ENCODE measurements around the gene PFKL. TPM values are rescaled to one million over a fixed set of nuclear protein-coding genes. Genes with fewer than 3 reads are reported as not detected.

The PFKL gene
- total RNA-seq, 1 experiment from 2014 or later = 175 TPM

DNA sequence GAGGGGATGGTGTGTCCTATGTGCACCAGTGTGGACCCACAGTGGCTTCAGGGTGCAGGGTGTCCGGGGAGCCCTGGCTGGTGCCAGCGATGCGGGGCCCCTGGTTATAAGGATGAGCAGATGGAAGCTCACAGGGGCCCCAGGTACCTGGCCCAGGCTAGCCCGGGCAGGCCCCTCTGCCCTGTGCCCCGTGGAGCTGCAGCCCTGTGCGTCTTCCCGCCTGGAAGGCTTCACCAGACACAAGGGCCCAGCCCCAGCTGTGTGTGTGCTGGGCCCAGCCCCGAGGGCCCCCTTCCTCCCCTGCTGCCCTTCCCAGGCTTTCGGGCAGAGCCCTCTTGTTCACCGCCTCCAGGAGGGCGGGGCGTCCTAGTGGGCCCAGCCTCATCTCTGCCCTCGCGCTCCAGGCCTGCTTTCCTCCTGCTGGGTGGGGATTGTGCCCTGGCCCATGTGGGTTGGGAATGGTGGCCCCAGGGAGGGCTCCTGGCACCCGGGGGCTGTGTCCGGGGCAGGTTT lies 15.9 kb downstream of the PFKL start:
- Histone ChIP-seq H3K27me3 (no peaks in the 10 kb centered on the region), H3K4me3 (no peak overlapping the region), H3K9me3 (no peaks in the 10 kb centered on the region), H3K36me3 (peaks cover 32% of the 10 kb centered on the region)
- no peak for DNase-seq

DNA sequence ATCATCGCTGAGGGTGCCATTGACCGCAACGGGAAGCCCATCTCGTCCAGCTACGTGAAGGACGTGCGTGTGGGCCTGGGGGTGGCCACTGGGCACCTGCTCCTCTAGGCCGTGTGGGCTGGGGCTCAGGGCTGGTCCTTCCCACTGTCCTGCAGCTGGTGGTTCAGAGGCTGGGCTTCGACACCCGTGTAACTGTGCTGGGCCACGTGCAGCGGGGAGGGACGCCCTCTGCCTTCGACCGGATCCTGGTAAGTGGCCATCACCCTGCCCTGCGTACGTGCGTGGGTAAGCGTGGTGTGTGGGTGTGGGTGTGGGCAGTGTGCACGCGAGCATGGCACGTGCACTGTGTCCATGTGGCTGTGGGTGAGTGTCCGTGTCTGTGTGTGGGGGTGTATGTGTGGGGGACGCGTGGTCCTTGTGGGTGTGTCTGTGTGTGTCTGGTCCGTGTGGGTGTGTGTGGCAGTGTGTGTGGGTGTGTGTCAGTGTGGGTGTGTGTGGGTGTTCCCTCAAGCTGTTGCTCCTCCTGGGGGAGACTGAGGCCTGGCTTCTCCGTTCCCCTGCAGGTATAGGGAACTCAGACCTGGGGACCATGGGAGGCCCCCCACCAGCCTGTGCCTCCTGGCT lies 16.5 kb downstream of the PFKL start:
- no peaks in the 10 kb centered on the region for H3K27me3 ChIP-seq
- no peak for DNase-seq
- H3K36me3 ChIP-seq = peaks cover 28% of the 10 kb centered on the region

DNA sequence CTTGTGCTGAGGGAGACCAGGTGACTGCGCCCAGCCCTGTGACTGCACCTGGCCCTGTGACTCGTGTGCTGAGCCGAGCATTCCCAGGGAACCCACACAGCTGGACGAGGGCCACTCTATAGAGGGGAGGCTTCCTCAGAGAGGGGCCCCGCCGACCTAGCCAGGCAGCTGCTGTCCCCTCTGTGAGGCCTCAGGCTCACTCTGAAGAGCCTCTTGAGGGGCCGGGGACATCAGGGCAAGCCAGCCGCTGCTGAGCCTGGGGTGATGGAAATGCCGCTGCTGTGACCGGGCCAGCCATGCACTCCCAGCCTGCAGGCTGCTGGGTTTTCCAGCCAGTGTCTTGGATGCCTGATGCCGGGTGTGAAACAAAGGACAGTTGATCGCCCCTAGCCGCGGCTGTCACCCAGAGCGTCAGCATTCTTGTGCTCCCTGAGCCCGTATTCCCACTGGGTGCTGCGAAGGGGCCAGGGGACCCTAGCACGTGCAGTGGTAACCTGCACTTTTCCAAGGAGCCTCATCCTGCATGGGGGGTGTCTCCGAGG lies 17.5 kb downstream of the PFKL start:
- DNase-seq = no peak
- no peaks in the 10 kb centered on the region for H3K9me3 ChIP-seq
- H3K27me3 ChIP-seq = no peaks in the 10 kb centered on the region
- H3K4me3 ChIP-seq = no peak overlapping the region
- H3K36me3 ChIP-seq = peaks cover 31% of the 10 kb centered on the region

More for the DNA sequence above, 16.5 kb downstream of the PFKL start:
- Histone ChIP-seq H3K9me3 (no peaks in the 10 kb centered on the region), H3K4me3 (no peak overlapping the region)

- no peaks in the 10 kb centered on the region for H3K27me3 ChIP-seq
- no peak for DNase-seq
- peaks cover 31% of the 10 kb centered on the region for H3K36me3 ChIP-seq
- no peak overlapping the region for H3K4me3 ChIP-seq
- no peaks in the 10 kb centered on the region for H3K9me3 ChIP-seq
These were observed 18.0 kb downstream of the PFKL start for GRCh38 chr21:44317871-44318270.

DNA sequence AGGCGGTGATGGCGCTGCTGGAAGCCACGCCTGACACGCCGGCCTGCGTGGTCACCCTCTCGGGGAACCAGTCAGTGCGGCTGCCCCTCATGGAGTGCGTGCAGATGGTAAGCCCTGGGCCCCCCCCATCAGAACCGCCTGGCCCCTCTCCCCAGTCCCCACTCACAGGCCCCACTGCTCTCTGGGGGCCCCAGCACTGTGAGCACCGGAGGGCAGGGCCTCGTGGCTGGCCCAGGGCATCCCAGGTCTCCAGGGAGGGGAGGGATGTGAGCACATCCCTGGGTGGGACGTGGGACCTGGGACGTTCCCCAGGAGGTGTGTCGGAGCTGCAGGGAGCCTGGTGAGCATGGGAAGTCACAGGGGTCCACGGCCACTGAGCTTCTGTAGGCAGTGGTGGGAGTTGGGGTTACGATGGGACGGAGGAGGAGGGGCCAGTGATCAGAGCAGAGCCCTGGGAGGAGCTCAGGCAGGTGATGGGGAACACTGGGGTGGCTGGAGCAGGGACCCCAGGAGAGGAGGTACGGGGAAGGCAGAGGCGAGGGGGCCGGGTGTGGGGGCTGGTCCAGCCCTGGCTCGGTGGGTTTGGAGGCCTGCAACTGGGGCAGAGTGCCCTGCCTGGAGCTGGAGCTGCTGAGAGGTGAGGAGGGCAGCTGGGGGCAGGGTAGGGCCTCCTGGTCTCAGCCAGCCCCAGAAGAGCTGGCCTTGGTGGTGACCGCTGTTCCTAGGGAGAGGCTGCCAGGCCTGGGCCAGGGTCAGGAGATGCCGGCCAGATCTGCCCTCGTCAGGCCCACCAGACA lies 18.8 kb downstream of the PFKL start:
- Histone ChIP-seq H3K9me3 (no peaks in the 10 kb centered on the region), H3K4me3 (no peak overlapping the region), H3K36me3 (peaks cover 30% of the 10 kb centered on the region), H3K27me3 (no peaks in the 10 kb centered on the region)
- DNase-seq = no peak

DNA sequence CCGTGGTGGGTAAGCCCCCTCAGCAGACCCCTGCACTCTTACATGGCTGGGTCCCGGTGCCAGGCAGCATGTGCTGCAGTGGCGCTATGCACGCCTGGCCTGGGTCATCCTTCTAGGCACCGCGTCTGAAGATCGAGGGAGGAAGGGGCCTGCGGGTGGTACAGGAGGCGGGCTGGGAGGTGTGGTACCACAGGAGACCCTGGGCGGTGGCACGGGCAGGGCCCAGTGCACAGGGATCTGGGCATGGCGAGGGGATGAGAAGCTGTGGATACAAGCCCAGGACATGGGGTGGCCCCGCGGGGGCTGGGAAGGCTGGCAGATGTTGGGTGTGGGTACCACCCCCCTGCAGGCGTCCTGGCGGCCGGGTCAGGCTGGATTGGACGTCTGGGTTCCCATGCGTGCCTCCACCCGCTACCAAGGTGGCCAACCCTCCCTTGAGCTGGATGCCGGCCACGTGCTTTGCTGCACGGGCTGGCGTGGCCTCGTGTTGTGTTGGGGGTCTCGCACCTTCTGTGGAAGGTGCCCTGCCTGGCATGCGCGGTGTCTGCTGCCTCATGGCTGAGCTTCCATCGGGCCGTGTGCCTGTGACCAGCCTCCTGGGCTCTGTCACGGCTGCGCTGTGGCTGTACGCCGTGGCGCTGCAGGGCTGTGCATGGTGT lies 19.7 kb downstream of the PFKL start:
- Histone ChIP-seq H3K27me3 (no peaks in the 10 kb centered on the region), H3K9me3 (no peaks in the 10 kb centered on the region), H3K4me3 (no peak overlapping the region), H3K36me3 (peaks cover 38% of the 10 kb centered on the region)
- no peak for DNase-seq

DNA sequence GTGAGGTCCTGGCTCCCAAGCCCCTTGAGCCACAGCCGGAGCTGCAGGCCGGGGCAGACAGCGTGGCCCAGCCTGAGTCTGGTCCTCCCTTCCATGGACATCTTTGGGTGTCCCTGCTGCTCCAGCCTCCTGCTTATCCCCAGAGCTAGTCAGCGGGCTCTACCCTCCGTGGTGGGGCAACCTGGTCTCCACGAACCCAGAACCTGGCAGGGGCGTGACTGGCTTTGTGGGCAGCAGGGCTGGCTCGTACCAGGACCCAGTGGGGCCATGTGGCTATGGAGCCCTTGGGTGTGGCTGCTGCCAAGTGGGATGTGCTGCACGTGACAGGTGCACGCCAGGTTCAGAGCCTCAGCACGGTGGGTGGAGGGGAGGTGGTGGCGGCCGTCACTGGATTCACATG lies 21.0 kb downstream of the PFKL start:
- no peaks in the 10 kb centered on the region for H3K9me3 ChIP-seq
- H3K4me3 ChIP-seq = no peak overlapping the region
- no peaks in the 10 kb centered on the region for H3K27me3 ChIP-seq
- H3K36me3 ChIP-seq = peaks cover 42% of the 10 kb centered on the region
- no peak for DNase-seq

- no peak for DNase-seq
- Histone ChIP-seq H3K36me3 (peaks cover 38% of the 10 kb centered on the region), H3K4me3 (no peak overlapping the region), H3K27me3 (no peaks in the 10 kb centered on the region), H3K9me3 (no peaks in the 10 kb centered on the region)
These were observed 22.1 kb downstream of the PFKL start for GRCh38 chr21:44321846-44322450.

GRCh38 chr21:44322621-44323325 lies 22.9 kb downstream of the PFKL start:
- DNase-seq = no peak

GRCh38 chr21:44323591-44323990 lies 23.7 kb downstream of the PFKL start:
- no peak for DNase-seq
- Histone ChIP-seq H3K27me3 (no peaks in the 10 kb centered on the region), H3K4me3 (no peak overlapping the region), H3K9me3 (no peaks in the 10 kb centered on the region), H3K36me3 (peaks cover 33% of the 10 kb centered on the region)

More at GRCh38 chr21:44322621-44323325, 22.9 kb downstream of the PFKL start:
- Histone ChIP-seq H3K4me3 (no peak overlapping the region), H3K9me3 (no peaks in the 10 kb centered on the region), H3K27me3 (no peaks in the 10 kb centered on the region), H3K36me3 (peaks cover 33% of the 10 kb centered on the region)

DNA sequence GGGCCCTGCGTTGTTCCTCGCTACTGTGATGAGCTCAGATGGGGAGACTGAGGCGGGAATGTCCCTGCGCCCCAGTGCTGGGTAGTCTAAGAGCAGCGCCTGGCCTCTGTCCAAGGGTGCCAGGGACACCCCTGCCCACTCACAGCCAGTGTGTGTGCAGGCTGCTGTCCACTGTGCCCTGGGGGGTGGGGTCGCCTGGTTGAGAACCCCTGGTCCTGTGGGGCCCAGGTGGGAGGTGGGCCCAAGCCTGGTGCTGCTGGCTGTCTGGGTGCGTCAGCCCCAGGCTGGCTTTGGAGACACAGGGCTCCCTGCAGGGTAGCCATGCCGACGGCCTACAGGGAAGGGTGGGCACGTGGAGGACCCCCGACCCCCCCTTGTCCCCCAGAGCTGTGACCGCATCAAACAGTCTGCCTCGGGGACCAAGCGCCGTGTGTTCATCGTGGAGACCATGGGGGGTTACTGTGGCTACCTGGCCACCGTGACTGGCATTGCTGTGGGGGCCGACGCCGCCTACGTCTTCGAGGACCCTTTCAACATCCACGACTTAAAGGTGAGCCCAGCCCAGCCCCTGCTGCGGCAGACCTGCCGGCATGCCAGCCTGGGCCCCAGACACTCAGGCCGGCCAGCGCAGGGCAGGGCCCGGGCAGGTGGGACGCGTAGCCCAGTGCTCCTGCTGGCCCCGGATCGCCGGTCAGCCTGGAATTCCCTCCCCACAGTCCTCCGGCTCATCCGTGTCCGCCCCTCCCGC lies 24.4 kb downstream of the PFKL start:
- Histone ChIP-seq H3K27me3 (no peaks in the 10 kb centered on the region), H3K9me3 (no peaks in the 10 kb centered on the region), H3K4me3 (no peak overlapping the region), H3K36me3 (peaks cover 33% of the 10 kb centered on the region)
- no peak for DNase-seq

DNA sequence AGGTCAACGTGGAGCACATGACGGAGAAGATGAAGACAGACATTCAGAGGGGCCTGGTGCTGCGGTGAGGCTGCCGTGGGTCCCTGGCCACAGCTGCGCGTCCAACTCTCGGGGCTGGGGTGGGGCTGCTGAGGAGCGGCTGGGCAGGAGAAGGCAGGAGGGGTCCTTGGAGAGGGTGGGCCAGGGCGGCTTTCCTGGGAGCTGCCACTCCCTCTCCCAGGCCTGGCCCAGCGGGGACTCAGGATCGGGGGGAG lies 24.9 kb downstream of the PFKL start:
- no peak overlapping the region for H3K4me3 ChIP-seq
- no peaks in the 10 kb centered on the region for H3K9me3 ChIP-seq
- no peaks in the 10 kb centered on the region for H3K27me3 ChIP-seq
- no peak for DNase-seq
- peaks cover 32% of the 10 kb centered on the region for H3K36me3 ChIP-seq

- Histone ChIP-seq H3K4me3 (no peak overlapping the region), H3K27me3 (no peaks in the 10 kb centered on the region), H3K9me3 (no peaks in the 10 kb centered on the region), H3K36me3 (peaks cover 28% of the 10 kb centered on the region)
- DNase-seq = no peak
These were observed 25.8 kb downstream of the PFKL start for GRCh38 chr21:44325386-44326271.

DNA sequence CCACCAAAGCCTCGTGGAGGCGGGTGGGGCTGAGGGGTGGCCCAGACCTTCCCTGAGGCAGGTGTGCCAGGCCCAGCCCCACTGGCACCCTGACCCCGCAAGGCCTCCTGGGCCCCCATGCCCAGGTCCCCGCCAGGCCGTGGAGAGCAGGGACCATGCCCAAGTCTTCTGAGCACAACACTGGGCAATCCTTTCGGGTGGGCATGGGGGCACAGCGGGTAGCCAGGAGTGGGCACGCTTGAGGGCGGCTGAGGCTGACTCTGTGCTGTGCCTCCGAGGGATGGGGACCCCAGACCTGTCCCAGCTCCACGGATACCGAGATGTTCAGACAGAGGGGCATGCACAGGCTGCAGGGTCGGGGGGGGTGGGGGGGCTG lies 26.4 kb downstream of the PFKL start:
- Histone ChIP-seq H3K27me3 (no peaks in the 10 kb centered on the region), H3K36me3 (peaks cover 25% of the 10 kb centered on the region), H3K4me3 (no peak overlapping the region), H3K9me3 (no peaks in the 10 kb centered on the region)
- DNase-seq = no peak
